ENCODE results near the gene AATK. TPM values are rescaled to one million over a fixed set of nuclear protein-coding genes. Genes with fewer than 3 reads are reported as not detected.
A peak's percentile ranks its signal among the peaks of the same experiment; 100 is the strongest.

Gene AATK
- total and polyA plus RNA-seq, 2 of the 4 experiments (the other 2 are of a cell fraction): under 0.01 to 0.21 TPM

- intact Hi-C loops (cut with micrococcal nuclease): no loop called here
Observed at GRCh38 chr17:81097134-81097942, 68.7 kb downstream of the AATK start.

More at GRCh38 chr17:81097134-81097942, 68.7 kb downstream of the AATK start:
- no peaks in the 10 kb centered on the region for H3K9me3 ChIP-seq (ENCODE audit: control insufficient read depth, insufficient read depth, low read length)
- H4K20me1 ChIP-seq (ENCODE audit: insufficient read depth, low read length): peaks cover 9% of the 10 kb centered on the region
- H2AK9ac ChIP-seq (replicated peaks; ENCODE audit: low read depth, low read length, poor library complexity): peak overlapping the region; percentile 99
- H2AK5ac ChIP-seq (ENCODE audit: low read depth, low read length): peak overlapping the region; percentile 98
- dilution Hi-C loops (cut with HindIII; ENCODE audit: low sequenced_read_pairs, unreplicated experiment) (no loop called here), in situ Hi-C loops (cut with MboI; ENCODE audit: low sequenced_read_pairs) (loop anchor here (5.0 kb wide), 1 partner anchor 65 kb away; no protein-coding TSS in a partner anchor)
- H2BK15ac ChIP-seq (ENCODE audit: low read depth, low read length): peak overlapping the region; percentile 99; the same call in 2 of the 3 replicates
- no TSS peak for BruUV-seq (replicated peaks)
- H3K4me3 ChIP-seq (ENCODE audit: insufficient read depth, low read depth, low read length): peak overlapping the region; percentile 15; the same call in 1 of the 2 replicates
- TF ChIP-seq NFE2L2 (IDR thresholded peaks at IDR 0.05; ENCODE audit: low read depth, low read length): no peak
- TF ChIP-seq CHD1 (IDR thresholded peaks at IDR 0.05; ENCODE audit: low read depth, low read length): no peak
- peak; percentile 67 for TF ChIP-seq POLR2A (IDR thresholded peaks at IDR 0.05; ENCODE audit: low read depth, low read length)
- peak; percentile 80 for TF ChIP-seq FOS (IDR thresholded peaks at IDR 0.05; ENCODE audit: low read depth, low read length)
- no peak for TF ChIP-seq RCOR1 (IDR thresholded peaks at IDR 0.05; ENCODE audit: insufficient replicate concordance, low read length)
- TF ChIP-seq BHLHE40 (IDR thresholded peaks at IDR 0.05; ENCODE audit: low read depth, low read length): no peak
- peak; percentile 76 for TF ChIP-seq CTCF (conservative IDR thresholded peaks at IDR 0.05; ENCODE audit: low read depth, low read length)
- no peak for TF ChIP-seq MXI1 (IDR thresholded peaks at IDR 0.05; ENCODE audit: borderline replicate concordance, low read depth, low read length)
- peak; percentile 52 for TF ChIP-seq RAD21 (IDR thresholded peaks at IDR 0.05; ENCODE audit: low read length)
- no peak for TF ChIP-seq RFX5 (IDR thresholded peaks at IDR 0.05; ENCODE audit: low read depth, low read length)
- peak; percentile 38; the same call in 1 of the 2 replicates for TF ChIP-seq SMC3 (IDR thresholded peaks at IDR 0.05; ENCODE audit: low read depth, low read length)
- no peak for TF ChIP-seq ELK1 (IDR thresholded peaks at IDR 0.05; ENCODE audit: borderline replicate concordance, low read depth, low read length)
- TF ChIP-seq MAZ (IDR thresholded peaks at IDR 0.05; ENCODE audit: borderline replicate concordance, low read depth, low read length): peak; percentile 70; the same call in 1 of the 2 replicates
- TF ChIP-seq MAFK (IDR thresholded peaks at IDR 0.05; ENCODE audit: low read depth, low read length): no peak
- DNase-seq (peak; percentile 84), ATAC-seq (ENCODE audit: low read depth) (peak; percentile 72)
- H3K9me1 ChIP-seq (ENCODE audit: insufficient read depth, low read length): peaks cover 12% of the 10 kb centered on the region; the same call in 1 of the 2 replicates
- peaks cover 37% of the 10 kb centered on the region for H3K4me1 ChIP-seq (ENCODE audit: control insufficient read depth, insufficient read depth, low read length)
- peak overlapping the region; percentile 96 for H2BK120ac ChIP-seq (ENCODE audit: low read depth, low read length)
- H3K14ac ChIP-seq (replicated peaks; ENCODE audit: low read depth, low read length): peak overlapping the region; percentile 99
- no peak overlapping the region for H3K56ac ChIP-seq (ENCODE audit: extremely low read depth, insufficient read depth, low read length)
- peak overlapping the region; percentile 95 for H3K23ac ChIP-seq (ENCODE audit: low read depth, low read length)
- H3K36me3 ChIP-seq (ENCODE audit: control insufficient read depth, insufficient read depth, low read length): peaks cover 2% of the 10 kb centered on the region; the same call in 1 of the 2 replicates
- peak overlapping the region; percentile 99 for H3K4ac ChIP-seq (ENCODE audit: low read depth, low read length)
- peak overlapping the region; percentile 80 for H3K4me2 ChIP-seq (ENCODE audit: low read depth, low read length)
- H3K27me3 ChIP-seq (ENCODE audit: control insufficient read depth, insufficient read depth, low read length): no peaks in the 10 kb centered on the region
- peak overlapping the region; percentile 91 for H2AFZ ChIP-seq (replicated peaks; ENCODE audit: low read length, poor library complexity)
- peak overlapping the region; percentile 85 for H2BK20ac ChIP-seq (ENCODE audit: low read depth, low read length)
- peak overlapping the region; percentile 81 for H3K18ac ChIP-seq (ENCODE audit: low read depth, low read length)
- ChIA-PET CTCF (interaction anchor here (0.6 to 2.1 kb wide), 8 partner anchors 17 to 670 kb away, joined by 3 to 15 read pairs (median 4); no protein-coding TSS in a partner anchor), POLR2A (ENCODE audit: unreplicated experiment) (no interaction called here)
- peak overlapping the region; percentile 85 for H2BK5ac ChIP-seq (ENCODE audit: low read depth, low read length, poor library complexity, severe bottlenecking)
- H4K5ac ChIP-seq (ENCODE audit: low read depth, low read length): peak overlapping the region; percentile 87
- WGBS, 2 experiments (ENCODE audit: extremely low coverage in 2 of 2, insufficient read length in 1 of 2): 2% methylated on average over 16 of the region's 31 CpGs; no CpG with 5 or more reads in 1 of the 2 experiments
- peak overlapping the region; percentile 97 for H4K91ac ChIP-seq (ENCODE audit: insufficient read depth, low read depth, low read length)
- H3K9ac ChIP-seq (ENCODE audit: low read depth, low read length): peak overlapping the region; percentile 77
- H3K27ac ChIP-seq (ENCODE audit: insufficient read depth, low read length): peak overlapping the region; percentile 72
- peaks cover 0 to 20% of the 10 kb centered on the region in 2 experiments; a peak in 1 of 4 replicates for H3K79me1 ChIP-seq (ENCODE audit: low read depth in 1 of 2, low read length in 2 of 2)
- peak overlapping the region; percentile 89 to 99 for H4K8ac ChIP-seq (ENCODE audit: low read depth in 2 of 2, low read length in 2 of 2)

Measured in IMR-90 (cell line).